A172 (cell line): Measurements from ENCODE around the gene LGALS12. TPM values are rescaled to one million over a fixed set of nuclear protein-coding genes. Genes with fewer than 3 reads are reported as not detected.

Source experiments
- DNase-seq: peaks from one replicate; pipeline ENCODE4 v3.0.0-alpha.2; 2015; ENCODE audit warnings: low spot score
- total RNA-seq: library from RNA; depleted of rRNA; stranded (reverse); fragments of >200 nt; shearing (Covaris generic); gene quantifications from 2 replicates; pipeline ENCODE4 v1.2.3, GENCODE V29; 2014; rRNA removed

The LGALS12 gene, protein sequence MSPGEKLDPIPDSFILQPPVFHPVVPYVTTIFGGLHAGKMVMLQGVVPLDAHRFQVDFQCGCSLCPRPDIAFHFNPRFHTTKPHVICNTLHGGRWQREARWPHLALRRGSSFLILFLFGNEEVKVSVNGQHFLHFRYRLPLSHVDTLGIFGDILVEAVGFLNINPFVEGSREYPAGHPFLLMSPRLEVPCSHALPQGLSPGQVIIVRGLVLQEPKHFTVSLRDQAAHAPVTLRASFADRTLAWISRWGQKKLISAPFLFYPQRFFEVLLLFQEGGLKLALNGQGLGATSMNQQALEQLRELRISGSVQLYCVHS
- total RNA-seq: not detected in 2 replicates

DNA sequence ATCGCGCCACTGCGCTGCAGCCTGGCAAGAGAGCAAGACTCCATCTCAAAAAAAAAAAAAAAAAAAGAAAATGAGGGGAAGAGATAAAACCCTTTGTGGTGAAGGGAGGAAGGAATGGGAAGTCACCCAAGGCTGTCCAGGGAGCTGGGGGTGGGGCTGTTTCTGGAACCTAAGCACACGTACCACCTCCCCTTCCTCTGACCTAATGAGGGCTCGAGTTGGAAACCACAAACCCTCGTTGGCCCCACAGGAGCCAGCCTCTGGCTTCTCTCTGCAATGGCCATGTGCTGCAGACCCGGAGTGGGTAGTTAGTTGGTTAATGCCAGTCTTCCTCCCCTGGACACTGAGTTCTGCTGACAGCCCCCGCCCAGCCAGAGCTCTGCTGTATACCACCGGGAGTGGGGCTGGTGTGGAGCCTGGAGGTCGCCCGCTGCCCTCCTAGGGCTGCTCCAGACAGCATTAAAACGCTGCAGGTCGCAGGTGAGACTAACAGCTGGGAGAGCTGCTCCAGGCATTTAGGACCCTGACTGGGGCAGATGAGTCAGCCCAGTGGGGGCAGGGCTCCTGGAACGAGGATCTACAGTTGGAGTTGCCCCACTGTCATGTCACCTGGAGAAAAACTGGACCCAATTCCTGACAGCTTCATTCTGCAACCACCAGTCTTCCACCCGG lies at the start of gene LGALS12:
LGALS12 (plus strand) TSS at position 228 of the 672 bp plus-strand sequence; CDS start at position 603, 375 bp downstream.
- DNase-seq: peak; percentile 19

DNA sequence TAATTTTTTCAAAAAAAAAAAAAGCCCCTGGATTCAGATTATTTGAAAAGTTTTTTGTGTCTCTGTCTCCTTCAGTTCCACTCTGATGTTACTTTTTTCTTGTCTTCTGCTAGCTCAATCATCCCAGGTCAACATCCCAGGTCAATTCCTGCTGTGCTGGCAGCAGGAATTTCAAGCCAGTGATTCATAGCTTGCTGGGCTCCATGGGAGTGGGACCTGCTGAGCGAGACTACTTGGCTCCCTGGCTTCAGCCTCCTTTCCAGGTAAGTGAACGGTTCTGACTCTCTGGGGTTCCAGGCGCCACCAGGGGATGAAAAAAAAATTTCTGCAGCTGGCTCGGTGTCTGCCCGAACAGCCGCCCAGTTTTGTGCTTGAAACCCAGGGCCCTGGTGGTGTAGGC lies 46.3 kb upstream of the LGALS12 start:
- DNase-seq: peak; percentile 15

DNA sequence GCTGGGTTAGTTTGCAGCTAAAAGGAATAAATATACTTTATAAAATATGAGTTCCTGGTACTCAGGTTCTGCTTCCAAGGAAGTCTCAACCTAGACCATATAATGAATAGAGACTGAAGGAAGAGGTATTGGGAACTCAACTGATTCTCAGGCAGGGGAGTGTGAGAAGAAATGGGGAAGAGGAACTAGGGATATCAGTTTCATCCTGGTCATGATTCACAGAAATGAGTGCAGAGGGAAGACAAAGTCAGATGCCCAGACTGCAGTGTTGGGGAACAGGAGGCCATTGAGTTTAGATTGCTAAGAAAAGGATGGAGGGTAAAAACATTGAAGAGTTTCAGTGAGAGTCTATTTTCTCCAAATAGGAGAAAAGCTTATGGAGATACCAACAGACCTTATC lies 43.7 kb upstream of the LGALS12 start:
- DNase-seq: no peak

DNA sequence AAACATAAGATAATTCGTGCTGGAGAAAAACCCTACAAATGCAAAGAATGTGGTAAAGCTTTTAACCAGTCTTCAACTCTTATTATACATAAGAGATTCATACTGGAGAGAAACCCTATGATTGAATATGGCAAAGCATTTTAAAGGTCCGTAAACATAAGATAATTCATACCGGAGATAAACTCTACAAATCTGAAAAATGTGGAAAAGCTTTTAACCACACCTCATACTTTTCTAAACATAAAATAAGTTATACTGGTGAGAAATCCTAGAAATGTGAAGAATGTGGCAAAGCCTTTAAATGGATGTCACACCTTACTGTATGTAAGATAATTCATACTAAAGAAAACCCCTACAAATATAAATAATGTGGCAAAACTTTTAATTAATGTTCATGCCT lies 35.6 kb upstream of the LGALS12 start:
- DNase-seq: no peak

DNA sequence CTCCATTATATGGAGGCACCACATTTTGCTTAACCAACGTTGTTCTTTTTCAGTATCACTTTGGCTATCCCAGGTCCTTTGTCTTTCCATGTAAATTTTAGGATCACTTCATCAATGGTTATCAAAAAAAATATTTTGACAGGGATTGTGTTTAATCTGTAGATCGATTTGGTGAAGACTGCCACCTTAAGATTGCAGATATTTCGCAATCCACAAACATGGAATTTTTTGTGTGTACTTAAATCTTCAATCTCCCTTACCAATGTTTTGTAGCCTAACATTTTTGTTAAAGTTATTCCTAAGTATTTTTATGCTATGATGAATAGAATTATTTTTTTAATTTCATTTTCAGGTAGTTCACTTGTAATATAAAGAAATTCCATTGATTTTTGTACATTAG lies 33.5 kb upstream of the LGALS12 start:
- DNase-seq: no peak

DNA sequence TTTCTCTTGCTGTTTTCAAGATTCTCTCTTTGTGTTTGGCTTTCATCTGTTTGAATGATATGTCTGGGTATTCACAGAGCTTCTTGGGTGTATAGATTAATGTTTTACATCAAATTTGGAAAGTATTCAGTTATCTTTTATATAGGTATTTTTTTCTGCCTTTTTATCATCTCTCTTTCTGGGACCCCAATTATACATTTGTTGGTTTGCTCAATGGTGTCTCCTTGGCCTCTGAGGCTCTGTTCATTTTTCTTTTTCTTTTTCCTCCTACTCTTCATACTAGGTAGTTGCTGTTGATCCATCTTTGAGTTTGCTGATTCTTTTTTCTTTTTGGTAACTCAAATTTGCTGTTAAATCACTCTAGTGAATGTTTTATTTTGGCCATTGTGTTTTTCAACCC lies 29.3 kb upstream of the LGALS12 start:
- DNase-seq: no peak

DNA sequence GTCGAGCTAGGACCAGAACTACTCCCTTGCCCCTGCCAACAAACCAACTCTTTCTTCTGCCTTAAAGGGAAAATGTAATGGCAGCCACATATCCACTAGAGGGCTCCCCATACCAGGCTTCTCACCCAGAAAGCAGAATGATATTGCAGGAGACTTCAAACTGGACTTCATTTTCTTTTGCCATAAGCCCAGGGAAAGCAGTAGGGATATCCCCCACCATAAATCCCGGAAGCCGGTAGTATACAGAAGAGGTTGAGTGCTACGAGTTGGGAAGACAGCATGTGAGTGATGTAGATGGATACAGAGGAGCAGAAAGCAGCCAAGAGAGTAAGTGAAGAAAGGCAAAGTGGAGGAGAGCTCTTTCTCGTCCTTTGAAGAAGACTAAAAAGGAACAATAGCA lies 27.0 kb upstream of the LGALS12 start:
- DNase-seq: peak; percentile 81

DNA sequence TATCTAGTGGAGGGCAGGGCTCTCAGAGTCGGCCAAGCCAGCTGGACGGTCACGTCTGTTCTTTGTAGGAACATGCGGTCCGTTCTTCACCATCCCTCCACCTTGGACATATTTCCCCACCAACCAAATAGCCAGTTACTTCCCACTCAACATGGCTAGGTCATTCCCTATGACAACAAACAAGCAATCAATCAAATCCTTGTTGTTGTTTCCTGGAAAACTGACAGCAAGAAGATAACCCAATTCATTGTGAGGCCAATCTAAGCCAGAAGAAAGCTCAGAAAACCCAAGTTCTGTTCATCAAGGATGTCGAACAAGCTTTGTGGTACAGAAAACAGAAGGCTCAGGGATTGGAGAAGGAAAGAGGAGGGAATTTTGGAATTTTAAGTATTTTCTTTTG lies 25.8 kb upstream of the LGALS12 start:
- DNase-seq: no peak

DNA sequence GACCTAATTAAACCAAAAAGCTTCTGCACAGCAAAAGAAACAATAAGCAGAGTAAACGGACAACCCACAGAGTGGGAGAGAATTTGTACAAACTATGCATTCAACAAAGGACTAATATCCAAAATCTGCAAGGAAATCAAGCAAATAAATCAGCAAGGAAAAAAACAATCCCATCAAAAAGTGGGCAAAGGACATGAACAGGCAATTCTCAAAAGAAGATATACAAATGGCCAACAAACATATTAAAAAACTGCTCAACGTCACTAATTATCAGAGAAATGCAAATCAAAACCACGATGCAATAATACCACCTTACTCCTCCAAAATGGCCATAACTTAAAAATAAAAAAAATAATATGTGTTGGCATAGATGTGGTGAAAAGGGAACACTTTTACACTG lies 20.1 kb upstream of the LGALS12 start:
- no peak for DNase-seq

DNA sequence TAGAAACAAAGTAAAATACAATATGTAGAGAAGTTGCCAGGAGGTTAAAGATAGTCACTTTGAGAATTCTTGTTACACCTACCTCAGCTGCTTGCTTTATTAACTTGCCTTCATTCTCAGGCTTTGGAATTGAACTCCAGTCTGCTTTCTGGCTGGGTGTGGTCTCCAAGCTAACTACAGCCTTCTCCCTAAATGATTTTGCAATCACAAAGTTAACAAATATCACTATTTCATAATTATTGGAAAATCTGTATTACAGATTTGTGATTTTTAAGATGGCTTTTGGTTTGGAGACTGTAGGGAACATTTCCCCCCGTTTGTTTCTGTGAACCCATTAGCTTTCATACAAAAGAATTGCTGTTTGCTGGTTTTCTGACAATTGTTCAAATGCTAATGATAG lies 17.1 kb upstream of the LGALS12 start:
- no peak for DNase-seq

DNA sequence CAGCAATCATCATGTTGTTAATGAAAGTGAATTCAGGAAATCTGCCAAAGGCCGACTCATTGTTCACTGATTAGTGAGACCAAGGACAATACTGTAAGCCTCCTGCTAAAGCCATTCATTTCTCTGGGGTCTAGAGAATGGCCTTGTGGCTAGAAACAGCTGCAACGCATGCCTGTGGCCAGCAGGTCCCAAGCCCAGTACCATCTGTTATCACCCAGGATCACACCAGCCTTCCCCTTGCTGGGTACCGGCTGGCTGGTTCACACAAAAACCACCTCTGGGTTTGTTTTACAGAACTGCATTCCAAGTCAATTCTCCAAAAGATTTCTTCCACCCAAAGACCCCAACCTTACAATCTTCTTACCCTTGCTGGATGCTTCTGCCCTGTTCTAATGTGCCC lies 16.0 kb upstream of the LGALS12 start:
- DNase-seq: peak; percentile 44

DNA sequence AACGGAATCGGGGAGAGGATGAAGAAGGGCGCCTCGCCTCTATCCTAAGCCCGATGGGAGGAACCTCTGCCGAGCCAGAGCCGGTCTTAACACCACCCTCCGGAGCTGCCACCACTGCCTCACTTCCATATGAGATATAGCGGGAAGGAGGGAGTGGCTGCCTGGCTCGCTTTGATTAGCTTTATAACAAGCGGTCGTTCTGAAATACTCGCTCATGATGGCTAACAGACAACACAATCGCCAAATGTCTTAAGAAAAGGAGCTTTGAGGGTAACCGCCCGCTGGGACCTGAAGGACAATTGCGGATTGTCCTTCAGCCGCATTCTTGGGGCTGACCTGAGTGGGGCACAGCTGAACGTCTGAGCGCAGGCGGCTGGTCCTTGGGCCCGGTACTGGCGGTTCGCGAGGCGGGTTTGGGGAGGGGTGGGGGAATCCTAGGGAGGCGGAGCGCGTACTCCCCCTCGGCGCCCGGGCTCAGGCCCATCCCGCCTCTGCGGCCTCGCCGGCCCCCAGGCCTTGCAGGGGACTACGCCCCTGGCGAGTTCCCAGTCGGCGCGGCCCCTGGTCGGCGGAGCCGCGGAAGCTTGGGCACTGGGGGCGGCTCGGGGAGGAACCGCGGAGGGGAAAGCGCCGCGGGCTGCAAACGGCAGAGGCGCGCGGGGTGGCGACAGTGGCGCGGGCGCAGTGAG lies 15.2 kb upstream of the LGALS12 start, which contains the start of gene PLAAT5:
PLAAT5 (minus strand) TSS at position 617 of the 689 bp plus-strand sequence; CDS start at position 484, 133 bp downstream.
- no peak for DNase-seq

DNA sequence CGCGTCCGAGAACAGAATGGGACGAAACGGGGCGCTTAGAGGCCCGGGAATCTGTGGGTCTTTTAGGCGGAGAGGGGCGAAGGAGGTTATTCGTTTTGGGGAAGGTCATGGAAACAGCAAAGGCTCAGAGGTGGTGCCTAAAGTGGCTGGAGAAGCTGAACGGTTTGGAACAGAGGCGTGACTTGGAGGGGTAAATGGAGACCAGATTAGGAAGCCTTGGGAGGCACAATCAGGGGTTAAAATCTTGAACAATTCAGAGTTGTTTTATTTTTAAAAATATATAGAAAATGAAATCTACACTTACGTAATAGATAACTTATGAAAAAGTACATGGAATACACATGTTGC lies 14.7 kb upstream of the LGALS12 start:
- no peak for DNase-seq

DNA sequence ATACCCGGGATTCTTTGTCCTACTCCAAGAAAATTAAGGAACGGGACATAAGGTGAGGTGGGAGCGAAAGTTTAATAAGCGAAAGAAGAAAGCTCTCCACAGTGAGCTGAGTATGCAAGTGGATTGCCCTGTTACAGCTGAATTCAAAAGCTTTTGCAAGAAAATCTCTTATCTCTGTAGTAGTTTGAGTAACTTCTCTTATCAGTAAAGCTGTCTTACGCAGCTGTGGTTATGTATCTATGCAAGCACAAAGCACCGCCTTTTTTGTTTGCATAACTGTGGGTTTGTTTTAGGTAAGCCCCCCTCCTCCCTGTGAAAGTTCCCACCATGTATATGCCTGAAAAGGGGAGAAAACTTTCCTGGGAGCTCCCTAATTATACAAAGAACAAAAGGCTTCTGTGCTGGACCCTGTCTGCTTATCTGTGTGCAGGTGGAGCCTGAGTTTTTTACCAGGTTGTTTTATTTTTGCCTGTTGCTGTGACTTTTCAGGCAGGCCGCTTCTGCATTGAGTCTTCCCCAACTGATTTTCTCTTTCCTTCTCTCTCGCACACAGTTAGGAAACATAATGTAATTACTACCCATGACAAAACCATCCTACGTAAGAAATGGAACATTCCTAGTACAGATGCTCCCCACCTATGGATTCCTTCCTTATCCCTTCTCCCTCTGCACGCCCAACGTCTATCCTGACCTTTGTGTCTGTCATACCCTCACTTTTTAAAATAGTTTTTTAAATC lies 14.1 kb upstream of the LGALS12 start:
- peak; percentile 24 for DNase-seq

DNA sequence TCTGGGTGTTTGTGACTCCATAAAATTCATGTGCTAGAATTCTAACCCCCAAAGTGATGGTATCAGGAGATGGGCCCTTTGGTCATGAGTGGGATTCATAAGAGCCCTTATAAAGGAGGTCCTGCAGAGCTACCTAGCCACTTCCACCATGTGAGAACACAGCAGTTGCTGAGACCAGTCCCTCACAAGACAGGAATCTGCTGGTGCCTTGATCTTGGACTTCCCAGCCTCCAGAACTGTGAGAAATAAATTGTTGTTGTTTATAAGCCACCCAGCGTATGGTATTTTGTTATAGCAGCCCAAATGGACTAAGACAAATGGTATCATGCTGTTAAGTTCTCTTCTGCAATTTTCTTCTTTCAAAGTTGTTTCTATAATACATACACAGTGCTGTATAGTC lies 13.4 kb upstream of the LGALS12 start:
- DNase-seq: no peak

DNA sequence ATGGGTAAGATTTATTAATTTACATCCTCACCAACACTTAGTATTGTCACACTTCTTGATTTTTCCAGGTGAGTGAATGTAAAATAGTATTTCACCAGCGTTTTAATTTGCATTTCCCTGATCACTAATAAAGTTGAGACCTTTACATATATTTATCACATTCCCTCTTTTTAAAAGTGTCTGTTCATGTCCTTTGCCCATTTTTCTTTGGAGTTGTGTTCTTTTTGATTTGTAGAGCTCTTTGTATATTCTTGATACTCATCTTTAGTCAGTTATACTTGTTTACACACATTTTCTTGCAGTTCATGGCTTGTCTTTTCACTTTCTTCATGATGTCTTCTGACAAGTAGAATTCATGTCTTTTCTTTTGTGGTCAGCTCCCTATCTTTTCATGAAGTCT lies 12.8 kb upstream of the LGALS12 start:
- DNase-seq: no peak

DNA sequence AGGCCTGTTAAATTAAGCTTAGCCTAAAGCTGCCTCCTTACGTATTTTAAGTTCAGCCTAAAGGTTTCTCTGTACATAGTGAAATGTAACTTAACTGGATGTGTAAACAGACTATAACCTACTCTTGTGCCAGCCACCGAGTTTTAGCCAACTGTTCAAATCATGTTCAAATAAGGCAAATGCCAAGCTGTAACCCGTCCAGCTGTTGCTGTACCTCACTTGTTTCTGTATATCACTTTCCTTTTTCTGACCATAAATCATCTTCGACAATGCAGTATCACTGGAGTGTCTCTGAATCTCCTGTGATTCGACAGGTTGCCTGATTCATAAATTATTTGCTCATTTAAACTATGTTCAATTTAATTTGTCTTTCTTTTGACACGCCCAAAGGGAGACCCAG lies 10.9 kb upstream of the LGALS12 start:
- DNase-seq: no peak

DNA sequence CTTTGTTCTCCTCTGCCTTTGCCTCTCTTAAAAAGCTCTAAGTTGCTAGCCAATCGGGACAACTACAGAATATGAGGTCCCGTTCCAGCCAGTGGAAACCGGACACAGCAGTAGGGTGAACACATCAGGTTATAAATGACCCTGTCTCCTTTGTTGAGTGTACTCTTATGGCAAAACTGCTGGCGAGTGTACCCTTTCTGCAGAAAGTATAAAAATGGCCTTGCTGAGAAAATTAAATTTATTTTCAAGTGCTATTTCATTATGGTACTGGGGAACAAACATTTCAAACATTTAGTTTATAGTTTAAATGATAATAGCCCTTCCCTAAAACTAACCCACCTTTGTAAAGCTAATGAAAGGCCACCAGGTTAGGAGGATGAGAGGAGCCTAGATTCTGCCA lies 6.0 kb upstream of the LGALS12 start:
- no peak for DNase-seq

DNA sequence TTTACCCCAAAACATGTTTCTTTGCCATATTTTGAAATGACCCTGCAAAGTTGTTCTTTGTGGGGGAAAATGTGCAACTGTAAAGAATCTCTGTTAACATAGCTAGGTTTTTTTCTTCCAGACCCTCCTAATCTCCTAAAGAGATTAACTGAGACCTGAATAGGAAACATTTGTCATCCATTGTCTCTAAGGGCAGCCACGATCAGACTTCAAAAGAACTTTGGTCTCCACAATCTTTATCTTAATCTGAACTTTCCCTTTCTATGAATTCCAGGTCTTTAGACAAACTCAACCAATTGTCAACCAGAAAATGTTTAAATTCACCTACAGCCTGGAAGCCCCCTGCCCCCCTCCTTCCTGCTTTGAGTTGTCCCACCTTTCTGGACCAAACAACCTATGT lies 4.6 kb upstream of the LGALS12 start:
- no peak for DNase-seq

DNA sequence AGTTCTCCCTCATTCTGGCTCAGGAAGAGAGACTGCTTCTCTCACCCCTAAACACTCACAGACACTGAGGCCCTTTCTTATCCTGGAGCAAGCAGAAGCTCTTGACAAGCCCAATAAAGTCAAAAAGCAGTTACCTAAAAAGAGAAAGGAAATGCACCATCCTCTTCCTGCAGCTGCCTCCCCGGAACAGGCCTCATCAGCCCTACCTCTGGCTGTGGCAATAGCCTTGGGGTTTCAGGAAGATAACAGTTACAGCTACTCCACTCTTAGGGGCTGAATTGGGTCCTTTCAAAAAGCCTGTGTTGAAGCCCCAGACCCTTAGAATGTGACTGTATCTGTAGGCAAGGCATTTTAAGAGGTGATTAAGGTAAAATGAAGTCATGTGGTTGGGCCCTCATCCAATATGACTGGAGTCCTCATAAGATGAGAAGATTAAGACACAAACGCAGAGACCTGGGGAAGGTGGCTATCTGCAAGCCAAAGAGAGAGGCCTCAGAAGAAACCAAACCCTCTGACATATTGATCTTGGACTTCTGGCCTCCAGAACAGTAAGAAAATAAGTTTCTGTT lies 3.5 kb upstream of the LGALS12 start:
- DNase-seq: no peak

DNA sequence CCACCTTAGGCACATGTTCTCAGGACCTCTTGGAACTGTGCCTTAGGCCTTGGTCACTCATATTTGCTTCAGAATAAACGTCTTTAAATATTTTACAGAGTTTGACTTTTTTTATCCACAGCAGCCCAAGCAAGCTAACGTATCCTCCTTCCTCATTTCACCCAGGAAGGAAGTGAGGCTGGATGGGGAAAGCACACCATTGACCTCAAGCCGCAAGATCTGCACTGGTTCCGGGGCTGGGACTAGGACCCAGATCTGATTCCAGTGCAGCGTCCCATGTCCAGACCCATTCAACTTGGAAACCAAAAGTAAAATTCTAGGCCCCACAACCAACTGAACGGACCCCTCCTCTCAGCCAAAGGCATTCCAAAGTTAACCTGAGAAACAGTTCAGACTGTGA lies 2.4 kb upstream of the LGALS12 start:
- no peak for DNase-seq

DNA sequence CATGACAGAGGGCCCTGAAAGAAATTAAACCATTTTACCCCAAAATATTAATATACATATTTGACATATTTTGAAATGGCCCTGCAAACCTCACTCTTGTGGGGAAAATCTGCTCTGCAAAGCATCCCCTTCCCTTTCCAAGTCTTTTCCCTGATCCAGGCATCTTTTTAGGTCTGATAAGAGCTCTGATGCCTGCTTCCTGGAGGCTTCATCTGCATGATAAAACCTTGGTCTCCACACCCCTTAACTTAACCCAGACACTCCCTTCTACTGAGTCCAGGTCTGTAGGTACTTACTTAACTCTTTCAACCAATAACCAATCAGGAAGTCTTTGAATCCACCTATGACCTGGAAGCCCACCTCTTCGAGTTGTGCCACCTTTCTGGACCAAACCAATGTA lies 1.8 kb upstream of the LGALS12 start:
- DNase-seq: no peak
